HCT116 (cell line): ENCODE measurements around the gene METTL18. TPM values are rescaled to one million over a fixed set of nuclear protein-coding genes. Genes with fewer than 3 reads are reported as not detected.

ENCODE experiments used
- ATAC-seq: fragments of 200-7000 bp; cut with Tn5 transposase; 2 replicates; pipeline ENCODE4 v1.9.1; 2020; ENCODE audit warnings: mild to moderate bottlenecking, moderate library complexity
- BruUV-seq: library from RNA; stranded (reverse); fragments of 400-500 nt; replicated peaks from 2 replicates; lab custom pipeline; 2021; lab: Mats Ljungman, UMichigan
- CTCF ChIA-PET: fragments of 300-600 bp; sonication (Branson Sonifier 250); formaldehyde crosslinking; loops from one replicate; lab custom pipeline; 2021; ENCODE audit warnings: antibody characterized with exemption; lab: Charles Lee
- POLR2A ChIA-PET: fragments of 300-600, 350-600 bp; sonication (Branson Sonifier 250); formaldehyde crosslinking; loops from one replicate; lab custom pipeline; 2021; ENCODE audit warnings: antibody characterized with exemption; lab: Charles Lee
- RAD21 ChIA-PET, 2 experiments: fragments of 300-600 bp; sonication (Branson Sonifier 250); formaldehyde crosslinking; loops; one replicate each; lab custom pipeline; 2023; ENCODE audit warnings: low total read pairs in 2 of 2; ENCODE audit not compliant: uncharacterized antibody in 2 of 2, unreplicated experiment in 2 of 2, low non-redundant PET in 1 of 2; lab: Charles Lee
- DNase-seq: peaks from one replicate; pipeline ENCODE4 v3.0.0-alpha.2; 2010; ENCODE audit warnings: low read depth, low spot score
- H2AFZ ChIP-seq: fragments of 200-600 bp; shearing (Covaris generic), sonication (generic); 2 replicates; pipeline ENCODE4 v1.6.1; 2017; ENCODE audit warnings: low read depth, mixed run types, mixed read lengths, antibody characterized with exemption, low read length; ENCODE audit not compliant: poor library complexity, severe bottlenecking
- H3K27ac ChIP-seq: 2 replicates; pipeline ENCODE4 v1.5.1; 2012; ENCODE audit warnings: low read depth, low read length
- H3K27me3 ChIP-seq: fragments of 200-600 bp; sonication (generic); 2 replicates; pipeline ENCODE4 v1.6.1; 2016; ENCODE audit warnings: mixed run types, low read length, mixed read lengths; ENCODE audit not compliant: insufficient read depth
- H3K36me3 ChIP-seq, 2 experiments: fragments of 200-500 bp in 1 of 2; fragments of 200-600 bp in 1 of 2; sonication (Bioruptor generic) in 1 of 2; sonication (generic) in 1 of 2; 2 replicates each; pipeline versions ENCODE4 v1.5.1 to v1.6.1; 2014 to 2016; ENCODE audit warnings: low read length in 2 of 2, inconsistent platforms in 1 of 2, mixed read lengths in 1 of 2, mixed run types in 1 of 2; ENCODE audit not compliant: insufficient read depth in 2 of 2, control insufficient read depth in 1 of 2
- H3K4me1 ChIP-seq, 2 experiments: fragments of 200-600 bp in 1 of 2; sonication (generic) in 1 of 2; 2 replicates each; pipeline versions ENCODE4 v1.5.1 to v1.6.1; 2012 to 2017; ENCODE audit warnings: low read length in 2 of 2, inconsistent platforms in 1 of 2, mild to moderate bottlenecking in 1 of 2, mixed read lengths in 1 of 2, mixed run types in 1 of 2, moderate library complexity in 1 of 2; ENCODE audit not compliant: insufficient read depth in 2 of 2, control insufficient read depth in 1 of 2
- H3K4me2 ChIP-seq: fragments of 200-600 bp; sonication (generic); 2 replicates; pipeline ENCODE4 v1.6.1; 2017; ENCODE audit warnings: mixed run types, low read length, mixed read lengths
- H3K4me3 ChIP-seq, 2 experiments: fragments of 200-600 bp in 1 of 2; sonication (generic) in 1 of 2; replicated peaks in 1 of 2; 2 replicates each; pipeline ENCODE4 v1.5.1; 2011 to 2016; ENCODE audit warnings: low read length in 2 of 2, control low read depth in 1 of 2, low read depth in 1 of 2, mild to moderate bottlenecking in 1 of 2, mixed read lengths in 1 of 2, mixed run types in 1 of 2
- H3K79me2 ChIP-seq: fragments of 200-600 bp; sonication (generic); 2 replicates; pipeline ENCODE4 v1.6.1; 2017; ENCODE audit warnings: mild to moderate bottlenecking, mixed run types, low read length, moderate library complexity, mixed read lengths; ENCODE audit not compliant: insufficient read depth
- H3K9ac ChIP-seq: fragments of 200-600 bp; sonication (generic); 2 replicates; pipeline ENCODE4 v1.6.1; 2016; ENCODE audit warnings: low read length, mixed read lengths
- H3K9me2 ChIP-seq: fragments of 200-600 bp; sonication (generic), shearing (Covaris generic); 2 replicates; pipeline ENCODE4 v1.6.1; 2017; ENCODE audit warnings: mixed run types, mild to moderate bottlenecking, moderate library complexity; ENCODE audit not compliant: insufficient read depth
- H3K9me3 ChIP-seq, 2 experiments: fragments of 200-500 bp in 1 of 2; fragments of 200-600 bp in 1 of 2; sonication (Bioruptor generic) in 1 of 2; sonication (generic) in 1 of 2; 2 replicates each; pipeline ENCODE4 v1.6.1; 2014 to 2017; ENCODE audit warnings: low read length in 2 of 2, mixed read lengths in 2 of 2, inconsistent platforms in 1 of 2, low read depth in 1 of 2, mild to moderate bottlenecking in 1 of 2, mixed run types in 1 of 2, moderate library complexity in 1 of 2; ENCODE audit not compliant: control insufficient read depth in 1 of 2, insufficient read depth in 1 of 2
- H4K20me1 ChIP-seq: fragments of 200-600 bp; sonication (generic), shearing (Covaris generic); 2 replicates; pipeline ENCODE4 v1.6.1; 2017; ENCODE audit warnings: mixed run types, mild to moderate bottlenecking, moderate library complexity; ENCODE audit not compliant: insufficient read depth
- ATF3 ChIP-seq: IDR thresholded peaks from 2 replicates; pipeline ENCODE4 v1.6.1; 2012
- CEBPB ChIP-seq: IDR thresholded peaks from 2 replicates; pipeline ENCODE4 v1.6.1; 2012; ENCODE audit warnings: low read depth
- EZH2phosphoT487 ChIP-seq: fragments of 200-600 bp; IDR thresholded peaks from 2 replicates; pipeline ENCODE4 v1.6.1; 2018; ENCODE audit warnings: antibody characterized with exemption, borderline replicate concordance
- REST ChIP-seq: IDR thresholded peaks from 2 replicates; pipeline ENCODE4 v1.6.1; 2012; ENCODE audit warnings: low read depth
- SRF ChIP-seq: IDR thresholded peaks from 2 replicates; pipeline ENCODE4 v1.6.1; 2012; ENCODE audit warnings: low read depth
- ZFX ChIP-seq: fragments of 450-650 bp; IDR thresholded peaks from 2 replicates; pipeline ENCODE4 v1.6.1; 2017
- ZNF274 ChIP-seq: fragments of 200-500 bp; sonication (Bioruptor generic); IDR thresholded peaks from 2 replicates; pipeline ENCODE4 v1.6.1; 2014; ENCODE audit warnings: mild to moderate bottlenecking, low read depth, low read length, inconsistent platforms
- intact Hi-C: fragments of 100-400 bp; cut with micrococcal nuclease; formaldehyde crosslinking; loops from 2 replicates; pipeline ENCODE4 v1.10.0; 2022
- total RNA-seq: library from RNA; stranded (reverse); gene quantifications from one replicate; pipeline ENCODE4 v1.2.1, GENCODE V29; 2021; ENCODE audit not compliant: unreplicated experiment

The METTL18 gene
- total RNA-seq, 1 experiment from 2014 or later, result 7.4 TPM

- TF ChIP-seq ATF3, result no peak
These were observed 2.6 kb upstream of the METTL18 start (continued) for GRCh38 chr1:169797281-169797680.

GRCh38 chr1:169796274-169796810 lies 1.6 kb upstream of the METTL18 start:
- H3K27me3 ChIP-seq, result no peaks in the 10 kb centered on the region
- POLR2A ChIA-PET, result no interaction called here
- H3K4me1 ChIP-seq, result peaks cover 4 to 12% of the 10 kb centered on the region in 2 experiments; a peak in 3 of 4 replicates
- peaks cover 0 to 5% of the 10 kb centered on the region in 2 experiments; a peak in 1 of 4 replicates for H3K36me3 ChIP-seq
- TF ChIP-seq REST (no peak), CEBPB (no peak), ZFX (no peak), ZNF274 (no peak), SRF (no peak), EZH2phosphoT487 (no peak)
- H3K27ac ChIP-seq, result no peak overlapping the region
- no peaks in the 10 kb centered on the region for H3K9me3 ChIP-seq
- H3K79me2 ChIP-seq, result peaks cover 53% of the 10 kb centered on the region
- no TSS peak for BruUV-seq
- no peak overlapping the region for H2AFZ ChIP-seq
- no peaks in the 10 kb centered on the region for H3K9me2 ChIP-seq
- CTCF ChIA-PET, result interaction anchor here (1.1 kb wide), 1 partner anchor 13 kb away, joined by 3 read pairs; no protein-coding TSS in a partner anchor
- peak overlapping the region; percentile 87 for H3K4me2 ChIP-seq
- peak overlapping the region in 1 of 2 experiments; percentile 79; a peak in 1 of 4 replicates for H3K4me3 ChIP-seq
- RAD21 ChIA-PET, result no interaction called here
- H4K20me1 ChIP-seq, result no peaks in the 10 kb centered on the region
- DNase-seq (no peak), ATAC-seq (no peak)
- H3K9ac ChIP-seq, result peak overlapping the region; percentile 79; the same call in 1 of the 2 replicates
- intact Hi-C loops, result no loop called here
